SW 1271 (cell line): ENCODE results near the gene RASGRP2.

ENCODE experiments used
- DNase-seq, 2 experiments: peaks; one replicate each; lab custom pipeline; 2025; lab: John Stamatoyannopoulos, UW

RASGRP2 gene

GRCh38 chr11:64739871-64740270, 4.1 kb downstream of the RASGRP2 start:
- no peak for DNase-seq

GRCh38 chr11:64736654-64737053, 7.3 kb downstream of the RASGRP2 start:
- no peak for DNase-seq

- no peak for DNase-seq
Observed at GRCh38 chr11:64735725-64736259, 8.2 kb downstream of the RASGRP2 start.

GRCh38 chr11:64734811-64735724, 8.9 kb downstream of the RASGRP2 start:
- no peak for DNase-seq

- DNase-seq: no peak
Observed at GRCh38 chr11:64731601-64732000, 12.3 kb downstream of the RASGRP2 start.

- DNase-seq: no peak
Observed at GRCh38 chr11:64729851-64730382, 14.0 kb downstream of the RASGRP2 start.

GRCh38 chr11:64728757-64729365, 15.1 kb downstream of the RASGRP2 start:
- DNase-seq: no peak

- no peak for DNase-seq
Observed at GRCh38 chr11:64726867-64727530, 16.9 kb downstream of the RASGRP2 start.

- DNase-seq: no peak
Observed at GRCh38 chr11:64726211-64726641, 17.7 kb downstream of the RASGRP2 start.

GRCh38 chr11:64724863-64725532, 18.9 kb downstream of the RASGRP2 start:
- no peak for DNase-seq

- DNase-seq: no peak
Observed at GRCh38 chr11:64723907-64724862, 19.8 kb downstream of the RASGRP2 start.

GRCh38 chr11:64723117-64723906, 20.6 kb downstream of the RASGRP2 start, which contains the start of gene NRXN2:
TSS of gene NRXN2 (minus strand) at chr11:64723197. CDS start at chr11:64713699, 9,498 bp downstream.
- peak; percentile 72 to 73 for DNase-seq

GRCh38 chr11:64722141-64723065, 21.5 kb downstream of the RASGRP2 start:
- no peak for DNase-seq

- no peak for DNase-seq
Observed at GRCh38 chr11:64721359-64721699, 22.6 kb downstream of the RASGRP2 start.

GRCh38 chr11:64720640-64721358, 23.1 kb downstream of the RASGRP2 start:
- DNase-seq: no peak

GRCh38 chr11:64720167-64720566, 23.8 kb downstream of the RASGRP2 start:
- no peak for DNase-seq

- no peak for DNase-seq
Observed at GRCh38 chr11:64719406-64719805, 24.5 kb downstream of the RASGRP2 start.

GRCh38 chr11:64718780-64719124, 25.2 kb downstream of the RASGRP2 start:
- DNase-seq: no peak
